IPS-18a (cell line): ENCODE measurements around the gene MGA.
"Not testable (repeated sequence)": the region's sequence is repeated elsewhere in the genome, so short reads cannot be mapped to it uniquely, and the experiment has no call there.

Source experiments
- H3K27ac ChIP-seq: one replicate; pipeline ENCODE4 v1.5.1; 2013; ENCODE audit warnings: low read length
- H3K27me3 ChIP-seq: one replicate; pipeline ENCODE4 v1.6.1; 2013; ENCODE audit warnings: mild to moderate bottlenecking, low read length; ENCODE audit not compliant: control insufficient read depth, insufficient read depth
- H3K36me3 ChIP-seq: one replicate; pipeline ENCODE4 v1.6.1; 2013; ENCODE audit warnings: low read depth, low read length; ENCODE audit not compliant: control insufficient read depth
- H3K4me1 ChIP-seq: one replicate; pipeline ENCODE4 v1.6.1; 2013; ENCODE audit warnings: low read depth, low read length; ENCODE audit not compliant: control insufficient read depth
- H3K4me3 ChIP-seq: one replicate; pipeline ENCODE4 v1.5.1; 2013; ENCODE audit warnings: low read length
- H3K9ac ChIP-seq: one replicate; pipeline ENCODE4 v1.6.1; 2013; ENCODE audit warnings: mild to moderate bottlenecking, low read length, moderate library complexity
- H3K9me3 ChIP-seq: one replicate; pipeline ENCODE4 v1.6.1; 2013; ENCODE audit warnings: low read depth, low read length; ENCODE audit not compliant: control insufficient read depth

Gene MGA

GRCh38 chr15:41727143-41727542 lies 66.9 kb downstream of the MGA start:
- Histone ChIP-seq H3K4me1 (no peaks in the 10 kb centered on the region), H3K9ac (no peak overlapping the region), H3K27ac (no peak overlapping the region), H3K9me3 (no peaks in the 10 kb centered on the region), H3K27me3 (no peaks in the 10 kb centered on the region), H3K36me3 (peaks cover 12% of the 10 kb centered on the region), H3K4me3 (no peak overlapping the region)

GRCh38 chr15:41728061-41728460 lies 67.9 kb downstream of the MGA start:
- not testable (repeated sequence) for H3K9me3 ChIP-seq, H3K4me1 ChIP-seq, H3K27me3 ChIP-seq, H3K9ac ChIP-seq, H3K27ac ChIP-seq, H3K4me3 ChIP-seq
- peaks cover 16% of the 10 kb centered on the region for H3K36me3 ChIP-seq

GRCh38 chr15:41730543-41730942 lies 70.3 kb downstream of the MGA start:
- Histone ChIP-seq H3K9ac (no peak overlapping the region), H3K9me3 (no peaks in the 10 kb centered on the region), H3K36me3 (peaks cover 21% of the 10 kb centered on the region), H3K4me3 (no peak overlapping the region), H3K27me3 (no peaks in the 10 kb centered on the region), H3K27ac (no peak overlapping the region), H3K4me1 (no peaks in the 10 kb centered on the region)

- H3K27me3 ChIP-seq, result no peaks in the 10 kb centered on the region
- H3K36me3 ChIP-seq, result peaks cover 30% of the 10 kb centered on the region
- no peak overlapping the region for H3K4me3 ChIP-seq
- H3K9ac ChIP-seq, result no peak overlapping the region
- no peak overlapping the region for H3K27ac ChIP-seq
- H3K4me1 ChIP-seq, result no peaks in the 10 kb centered on the region
- H3K9me3 ChIP-seq, result no peaks in the 10 kb centered on the region
Measured at GRCh38 chr15:41732483-41732882, 72.3 kb downstream of the MGA start.

GRCh38 chr15:41734079-41734478 lies 73.9 kb downstream of the MGA start:
- Histone ChIP-seq H3K4me1 (no peaks in the 10 kb centered on the region), H3K27ac (no peak overlapping the region), H3K27me3 (no peaks in the 10 kb centered on the region), H3K36me3 (peaks cover 30% of the 10 kb centered on the region), H3K9ac (no peak overlapping the region), H3K9me3 (no peaks in the 10 kb centered on the region), H3K4me3 (no peak overlapping the region)

- Histone ChIP-seq H3K9me3 (no peaks in the 10 kb centered on the region), H3K36me3 (peaks cover 31% of the 10 kb centered on the region), H3K27me3 (no peaks in the 10 kb centered on the region), H3K4me3 (no peak overlapping the region), H3K27ac (no peak overlapping the region), H3K4me1 (no peaks in the 10 kb centered on the region), H3K9ac (no peak overlapping the region)
Measured at GRCh38 chr15:41735046-41735445, 74.8 kb downstream of the MGA start.

GRCh38 chr15:41735492-41735891 lies 75.3 kb downstream of the MGA start:
- H3K4me3 ChIP-seq, H3K27ac ChIP-seq, H3K9me3 ChIP-seq, H3K27me3 ChIP-seq, H3K9ac ChIP-seq, H3K4me1 ChIP-seq: not testable (repeated sequence)
- H3K36me3 ChIP-seq, result peaks cover 29% of the 10 kb centered on the region

GRCh38 chr15:41746802-41747201 lies 86.6 kb downstream of the MGA start:
- H3K27me3 ChIP-seq, result no peaks in the 10 kb centered on the region
- H3K36me3 ChIP-seq, result peaks cover 35% of the 10 kb centered on the region

GRCh38 chr15:41756198-41756597 lies 96.0 kb downstream of the MGA start:
- Histone ChIP-seq H3K27me3 (no peaks in the 10 kb centered on the region), H3K9me3 (no peaks in the 10 kb centered on the region), H3K9ac (no peak overlapping the region), H3K27ac (no peak overlapping the region), H3K36me3 (peaks cover 21% of the 10 kb centered on the region), H3K4me3 (no peak overlapping the region), H3K4me1 (no peaks in the 10 kb centered on the region)

More at GRCh38 chr15:41746802-41747201, 86.6 kb downstream of the MGA start:
- Histone ChIP-seq H3K9ac (no peak overlapping the region), H3K4me1 (no peaks in the 10 kb centered on the region), H3K4me3 (no peak overlapping the region), H3K9me3 (no peaks in the 10 kb centered on the region), H3K27ac (no peak overlapping the region)

GRCh38 chr15:41772720-41773331 lies 112.6 kb downstream of the MGA start:
- H3K9me3 ChIP-seq, result no peaks in the 10 kb centered on the region
- peaks cover 28% of the 10 kb centered on the region for H3K4me1 ChIP-seq
- H3K9ac ChIP-seq, result no peak overlapping the region
- peaks cover 3% of the 10 kb centered on the region for H3K36me3 ChIP-seq
- no peak overlapping the region for H3K4me3 ChIP-seq
- no peaks in the 10 kb centered on the region for H3K27me3 ChIP-seq
- H3K27ac ChIP-seq, result no peak overlapping the region

GRCh38 chr15:41773332-41773728 lies 113.1 kb downstream of the MGA start:
- no peaks in the 10 kb centered on the region for H3K9me3 ChIP-seq
- H3K27me3 ChIP-seq, result no peaks in the 10 kb centered on the region
- peak overlapping the region; percentile 62 for H3K4me3 ChIP-seq
- peak overlapping the region; percentile 66 for H3K9ac ChIP-seq
- H3K4me1 ChIP-seq, result peaks cover 28% of the 10 kb centered on the region
- peaks cover 3% of the 10 kb centered on the region for H3K36me3 ChIP-seq
- peak overlapping the region; percentile 7 for H3K27ac ChIP-seq

- peak overlapping the region; percentile 7 for H3K27ac ChIP-seq
Measured at GRCh38 chr15:41773729-41774061, 113.5 kb downstream of the MGA start.

More at GRCh38 chr15:41773729-41774061, 113.5 kb downstream of the MGA start:
- Histone ChIP-seq H3K9me3 (no peaks in the 10 kb centered on the region), H3K9ac (peak overlapping the region; percentile 66), H3K27me3 (no peaks in the 10 kb centered on the region), H3K36me3 (peaks cover 3% of the 10 kb centered on the region), H3K4me3 (peak overlapping the region; percentile 62), H3K4me1 (peaks cover 28% of the 10 kb centered on the region)
